Neuronal stem cell (in vitro differentiated cells): ENCODE data around the gene CACNB2.
"Not testable (repeated sequence)": the region's sequence is repeated elsewhere in the genome, so short reads cannot be mapped to it uniquely, and the experiment has no call there.

Experiments used
- DNase-seq: peaks from one replicate; pipeline ENCODE4 v3.0.0-alpha.2; 2013; ENCODE audit warnings: low spot score
- H2AFZ ChIP-seq: one replicate; pipeline ENCODE4 v1.6.1; 2013; ENCODE audit warnings: mild to moderate bottlenecking, low read length, inconsistent platforms
- H2AK5ac ChIP-seq: 2 replicates; pipeline ENCODE4 v1.6.1; 2013; ENCODE audit warnings: low read depth, mild to moderate bottlenecking, inconsistent platforms, low read length, moderate library complexity, mixed read lengths
- H2BK120ac ChIP-seq: 2 replicates; pipeline ENCODE4 v1.6.1; 2013; ENCODE audit warnings: low read depth, mild to moderate bottlenecking, inconsistent platforms, low read length, moderate library complexity, mixed read lengths
- H2BK12ac ChIP-seq: one replicate; pipeline ENCODE4 v1.6.1; 2013; ENCODE audit warnings: low read length, inconsistent platforms
- H2BK15ac ChIP-seq: 2 replicates; pipeline ENCODE4 v1.6.1; 2013; ENCODE audit warnings: mild to moderate bottlenecking, low read length, inconsistent platforms, mixed read lengths
- H2BK5ac ChIP-seq: one replicate; pipeline ENCODE4 v1.6.1; 2013; ENCODE audit warnings: inconsistent platforms, mild to moderate bottlenecking, low read length, moderate library complexity
- H3K14ac ChIP-seq: one replicate; pipeline ENCODE4 v1.6.1; 2013; ENCODE audit warnings: low read length, inconsistent platforms
- H3K18ac ChIP-seq: 2 replicates; pipeline ENCODE4 v1.6.1; 2013; ENCODE audit warnings: low read length, inconsistent platforms
- H3K23ac ChIP-seq: 2 replicates; pipeline ENCODE4 v1.6.1; 2013; ENCODE audit warnings: low read depth, mild to moderate bottlenecking, mixed read lengths, low read length, inconsistent platforms; ENCODE audit not compliant: poor library complexity
- H3K27ac ChIP-seq: replicated peaks from 3 replicates; pipeline ENCODE4 v1.5.1; 2013; ENCODE audit warnings: low read length, inconsistent platforms
- H3K27me3 ChIP-seq, 3 experiments: 2 replicates each; pipeline ENCODE4 v1.6.1; 2013; ENCODE audit warnings: low read length in 3 of 3, mild to moderate bottlenecking in 2 of 3, inconsistent platforms in 1 of 3, low read depth in 1 of 3, mixed read lengths in 1 of 3, moderate library complexity in 1 of 3; ENCODE audit not compliant: control insufficient read depth in 3 of 3, insufficient read depth in 3 of 3
- H3K36me3 ChIP-seq, 2 donors: replicated peaks in 1 of 2; 2 replicates each; pipeline ENCODE4 v1.6.1; 2013; ENCODE audit warnings: low read length in 2 of 2; ENCODE audit not compliant: control insufficient read depth in 2 of 2, insufficient read depth in 2 of 2
- H3K4ac ChIP-seq: 2 replicates; pipeline ENCODE4 v1.6.1; 2013; ENCODE audit warnings: inconsistent platforms, mild to moderate bottlenecking, low read length, moderate library complexity
- H3K4me1 ChIP-seq, 2 donors: 1 replicate in 1 of 2; 2 replicates in 1 of 2; pipeline ENCODE4 v1.6.1; 2013; ENCODE audit warnings: low read length in 2 of 2, low read depth in 1 of 2; ENCODE audit not compliant: control insufficient read depth in 2 of 2, insufficient read depth in 1 of 2
- H3K4me2 ChIP-seq: one replicate; pipeline ENCODE4 v1.6.1; 2013; ENCODE audit warnings: mild to moderate bottlenecking, low read length, inconsistent platforms; ENCODE audit not compliant: insufficient read depth, poor library complexity, severe bottlenecking
- H3K4me3 ChIP-seq, 2 donors: 2 replicates each; pipeline ENCODE4 v1.5.1; 2013; ENCODE audit warnings: low read length in 2 of 2, mild to moderate bottlenecking in 2 of 2, inconsistent platforms in 1 of 2, moderate library complexity in 1 of 2
- H3K79me1 ChIP-seq: one replicate; pipeline ENCODE4 v1.6.1; 2013; ENCODE audit warnings: low read depth, mild to moderate bottlenecking, inconsistent platforms, low read length, moderate library complexity
- H3K9ac ChIP-seq: one replicate; pipeline ENCODE4 v1.6.1; 2013; ENCODE audit warnings: mild to moderate bottlenecking, low read depth, low read length, inconsistent platforms; ENCODE audit not compliant: poor library complexity
- H3K9me3 ChIP-seq, 2 donors: replicated peaks in 1 of 2; 2 replicates each; pipeline versions ENCODE3 to v1.6.1; 2013; ENCODE audit warnings: low read length in 2 of 2, mild to moderate bottlenecking in 2 of 2, inconsistent platforms in 1 of 2, low read depth in 1 of 2, mixed read lengths in 1 of 2, moderate library complexity in 1 of 2; ENCODE audit not compliant: control insufficient read depth in 2 of 2, insufficient read depth in 1 of 2
- H4K8ac ChIP-seq: one replicate; pipeline ENCODE4 v1.6.1; 2013; ENCODE audit warnings: low read depth, mild to moderate bottlenecking, inconsistent platforms, low read length, moderate library complexity
- H4K91ac ChIP-seq: one replicate; pipeline ENCODE4 v1.6.1; 2013; ENCODE audit warnings: low read length, low read depth, mild to moderate bottlenecking, inconsistent platforms; ENCODE audit not compliant: poor library complexity
- WGBS, 2 donors: extraction: QIAGEN DNeasy Blood & Tissue Kit; methylation state at CpG; one replicate each; pipeline ENCODE4 v1.1.7; 2013; ENCODE audit warnings: missing lambda C conversion rate in 2 of 2, mixed read lengths in 1 of 2; ENCODE audit not compliant: insufficient read length in 2 of 2, insufficient replicate concordance in 1 of 2; ENCODE audit errors: extremely low coverage in 2 of 2; 5-methylcytosine and 5-hydroxymethylcytosine counted together

The CACNB2 gene

DNA sequence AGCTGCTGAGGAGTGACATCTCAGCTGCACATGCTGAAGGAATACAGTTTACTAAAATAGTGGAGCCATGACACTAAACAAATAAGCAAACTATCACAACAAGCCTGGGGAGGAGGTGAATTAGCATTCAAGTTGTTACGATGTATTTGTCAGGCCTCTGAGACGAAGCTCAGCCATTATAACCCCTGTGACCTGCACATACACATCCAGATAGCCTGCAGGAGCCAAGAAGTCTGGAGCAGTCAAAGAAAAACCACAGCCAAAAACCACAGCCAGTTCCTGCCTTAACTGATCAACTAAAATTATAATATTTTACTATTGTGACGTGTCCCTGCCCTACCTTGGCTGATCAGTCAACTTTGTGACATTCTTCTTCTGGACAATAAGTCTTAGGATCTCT lies 442.6 kb downstream of the CACNB2 start:
- DNase-seq, result no peak
- H3K14ac ChIP-seq, result no peak overlapping the region
- no peak overlapping the region for H3K4ac ChIP-seq
- no peak overlapping the region for H3K27ac ChIP-seq
- H3K4me2 ChIP-seq, result no peak overlapping the region
- H2AK5ac ChIP-seq, result no peak overlapping the region
- H3K23ac ChIP-seq, result no peak overlapping the region
- no peak overlapping the region for H2BK12ac ChIP-seq
- no peak overlapping the region for H4K91ac ChIP-seq
- no peak overlapping the region for H4K8ac ChIP-seq
- no peak overlapping the region for H3K4me3 ChIP-seq
- no CpG with 5 or more reads among the region's 3 CpGs for WGBS, 2 donors
- H2BK15ac ChIP-seq, result no peak overlapping the region
- no peak overlapping the region for H2BK5ac ChIP-seq
- H3K18ac ChIP-seq, result no peak overlapping the region
- no peaks in the 10 kb centered on the region for H3K4me1 ChIP-seq
- no peaks in the 10 kb centered on the region for H3K27me3 ChIP-seq
- no peak overlapping the region for H2BK120ac ChIP-seq
- no peak overlapping the region for H2AFZ ChIP-seq
- peaks cover 3% of the 10 kb centered on the region for H3K79me1 ChIP-seq
- H3K36me3 ChIP-seq, result peaks cover 2 to 61% of the 10 kb centered on the region in 2 donors
- peaks cover 6 to 11% of the 10 kb centered on the region in 2 donors for H3K9me3 ChIP-seq
- H3K9ac ChIP-seq, result no peak overlapping the region

DNA sequence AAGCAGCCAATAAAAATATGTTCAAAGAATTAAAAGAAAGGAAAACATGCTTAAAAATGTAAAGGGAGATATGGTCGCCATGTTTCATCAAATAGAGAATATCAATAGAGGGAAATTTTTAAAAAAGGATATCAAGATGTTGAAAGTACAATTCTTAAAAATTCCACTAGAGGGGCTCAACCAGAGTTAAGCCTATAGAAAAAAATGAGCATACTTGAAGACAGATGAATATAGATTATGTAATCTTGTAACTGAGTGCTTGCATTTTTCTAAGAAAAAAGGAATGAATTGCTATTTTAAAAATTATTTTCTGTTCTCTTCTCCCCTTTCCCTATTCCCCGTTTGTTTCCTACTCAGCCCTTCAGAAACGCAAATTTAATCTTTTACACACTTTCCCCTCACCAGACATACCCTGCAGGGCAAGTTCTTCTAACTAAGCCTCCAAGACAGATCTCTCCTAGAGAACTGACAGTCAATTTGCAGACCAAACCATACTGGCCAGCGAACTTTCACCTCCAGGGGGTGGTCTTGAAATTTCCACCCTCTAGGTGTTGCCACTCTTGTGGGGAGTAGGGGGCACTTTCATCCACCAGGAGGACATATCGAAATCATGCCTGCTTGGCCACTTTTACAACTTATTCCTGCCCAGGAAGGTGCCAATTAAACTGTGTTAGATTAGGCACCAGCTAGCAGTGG lies 443.5 kb downstream of the CACNB2 start:
- H4K91ac ChIP-seq, result no peak overlapping the region
- no peak overlapping the region for H3K4me3 ChIP-seq
- no peak overlapping the region for H3K4ac ChIP-seq
- no peak overlapping the region for H3K18ac ChIP-seq
- H3K4me1 ChIP-seq, result no peaks in the 10 kb centered on the region
- H3K4me2 ChIP-seq, result no peak overlapping the region
- no peak overlapping the region for H4K8ac ChIP-seq
- H3K23ac ChIP-seq, result no peak overlapping the region
- H2BK12ac ChIP-seq, result no peak overlapping the region
- H3K9me3 ChIP-seq, result peaks cover 0 to 4% of the 10 kb centered on the region in 2 donors
- no peak overlapping the region for H2BK5ac ChIP-seq
- H3K79me1 ChIP-seq, result peaks cover 5% of the 10 kb centered on the region
- no peak overlapping the region for H2BK120ac ChIP-seq
- no peak for DNase-seq
- no peak overlapping the region for H3K14ac ChIP-seq
- no peak overlapping the region for H2BK15ac ChIP-seq
- H2AK5ac ChIP-seq, result no peak overlapping the region
- H3K9ac ChIP-seq, result no peak overlapping the region
- H2AFZ ChIP-seq, result no peak overlapping the region
- no peaks in the 10 kb centered on the region for H3K27me3 ChIP-seq
- H3K27ac ChIP-seq, result no peak overlapping the region
- H3K36me3 ChIP-seq, result peaks cover 3 to 57% of the 10 kb centered on the region in 2 donors
- no CpG with 5 or more reads among the region's 5 CpGs for WGBS, 2 donors

DNA sequence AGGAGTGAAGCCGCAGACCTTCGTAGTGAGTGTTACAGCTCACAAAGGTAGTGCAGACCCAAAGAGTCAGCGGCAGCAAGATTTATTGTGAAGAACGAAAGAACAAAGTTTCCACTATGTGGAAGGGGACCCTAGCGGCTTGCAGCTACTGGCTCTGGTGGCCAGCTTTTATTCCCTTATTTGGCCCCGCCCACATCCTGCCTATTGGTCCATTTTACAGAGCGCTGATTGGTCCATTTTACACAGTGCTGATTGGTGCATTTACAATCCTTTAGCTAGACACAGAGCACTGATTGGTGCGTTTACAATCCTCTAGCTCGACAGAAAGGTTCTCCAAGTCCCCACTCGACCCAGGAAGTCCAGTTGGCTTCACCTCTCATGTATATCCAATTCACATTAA lies 446.4 kb downstream of the CACNB2 start:
- not testable (repeated sequence) for H3K4ac ChIP-seq, H3K79me1 ChIP-seq, H4K91ac ChIP-seq, H2BK12ac ChIP-seq, H2BK15ac ChIP-seq, H3K14ac ChIP-seq, DNase-seq, H3K18ac ChIP-seq, H3K4me2 ChIP-seq, H2AFZ ChIP-seq, H3K4me1 ChIP-seq, H3K23ac ChIP-seq, H3K9me3 ChIP-seq, H2AK5ac ChIP-seq, H3K4me3 ChIP-seq, H2BK120ac ChIP-seq, H2BK5ac ChIP-seq, H3K9ac ChIP-seq, H3K27me3 ChIP-seq, H3K27ac ChIP-seq, H4K8ac ChIP-seq
- peaks cover 3 to 39% of the 10 kb centered on the region in 2 donors for H3K36me3 ChIP-seq
- no CpG with 5 or more reads among the region's 10 CpGs for WGBS, 2 donors

DNA sequence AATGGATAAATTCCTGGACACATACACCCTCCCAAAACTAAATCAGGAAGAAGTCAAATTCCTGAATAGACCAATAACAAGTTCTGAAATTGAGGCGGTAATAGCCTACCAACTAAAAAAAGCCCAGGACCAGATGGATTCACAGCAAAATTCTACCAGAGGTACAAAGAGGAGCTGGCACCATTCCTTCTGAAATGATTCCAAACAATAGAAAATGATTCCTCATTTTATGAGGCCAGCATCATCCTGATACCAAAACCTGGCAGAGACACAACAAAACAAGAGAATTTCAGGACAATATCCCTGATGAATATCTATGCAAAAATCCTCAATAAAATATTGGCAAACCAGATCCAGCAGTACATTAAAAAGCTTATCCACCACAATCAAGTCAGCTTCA lies 450.9 kb downstream of the CACNB2 start:
- peaks cover 5 to 26% of the 10 kb centered on the region in 2 donors for H3K36me3 ChIP-seq
- H2BK120ac ChIP-seq, H2BK15ac ChIP-seq, H4K91ac ChIP-seq, H3K27ac ChIP-seq, H2BK12ac ChIP-seq, H3K27me3 ChIP-seq, H3K9me3 ChIP-seq, H3K23ac ChIP-seq, H2BK5ac ChIP-seq, DNase-seq, H2AFZ ChIP-seq, H4K8ac ChIP-seq, H3K14ac ChIP-seq, H3K4me3 ChIP-seq, H3K4me1 ChIP-seq, H3K18ac ChIP-seq, H2AK5ac ChIP-seq, H3K4me2 ChIP-seq, H3K9ac ChIP-seq, H3K79me1 ChIP-seq, H3K4ac ChIP-seq: not testable (repeated sequence)
- WGBS, 2 donors, result no CpG with 5 or more reads among the region's 1 CpG
